OCI-LY3 (cell line): ENCODE results near the gene FNDC3A.

ENCODE experiments used
- H2AFZ ChIP-seq: fragments of 200-600, 300-600 bp; shearing (Covaris generic); 2 replicates; pipeline ENCODE4 v1.6.0; 2014; ENCODE audit warnings: antibody characterized with exemption, low read depth, low read length
- H3K27ac ChIP-seq: fragments of 200-600, 300-600 bp; sonication (generic); 2 replicates; pipeline ENCODE4 v1.5.1; 2014; ENCODE audit warnings: mild to moderate bottlenecking, low read length, moderate library complexity, mixed read lengths
- H3K27me3 ChIP-seq: fragments of 200-600, 300-600 bp; sonication (generic); 2 replicates; pipeline ENCODE4 v1.6.1; 2014; ENCODE audit warnings: low read depth, low read length, mixed read lengths
- H3K36me3 ChIP-seq: fragments of 200-600, 300-600 bp; sonication (generic); replicated peaks from 2 replicates; pipeline ENCODE3; 2014; ENCODE audit warnings: low read depth, low read length, mixed read lengths
- H3K4me1 ChIP-seq: fragments of 300-600, 200-600 bp; sonication (generic); 2 replicates; pipeline ENCODE4 v1.6.1; 2014; ENCODE audit warnings: low read length, mixed read lengths
- H3K4me2 ChIP-seq: fragments of 200-600, 300-600 bp; sonication (generic); 2 replicates; pipeline ENCODE4 v1.6.1; 2014; ENCODE audit warnings: low read length, mixed read lengths
- H3K4me3 ChIP-seq: fragments of 300-600, 200-600 bp; sonication (generic); 2 replicates; pipeline ENCODE4 v1.5.1; 2014; ENCODE audit warnings: antibody characterized with exemption, mild to moderate bottlenecking, low read length, moderate library complexity
- H3K79me2 ChIP-seq: fragments of 300-600, 200-600 bp; shearing (Covaris generic); 2 replicates; pipeline ENCODE4 v1.6.1; 2014; ENCODE audit warnings: mild to moderate bottlenecking, low read length, mixed read lengths
- H3K9ac ChIP-seq: fragments of 300-600, 200-600 bp; shearing (Covaris generic); 2 replicates; pipeline ENCODE4 v1.6.0; 2014; ENCODE audit warnings: mild to moderate bottlenecking, low read length, moderate library complexity
- H3K9me3 ChIP-seq: fragments of 200-600, 300-600 bp; shearing (Covaris generic); 2 replicates; pipeline ENCODE4 v1.6.1; 2014; ENCODE audit warnings: low read length, mixed read lengths; ENCODE audit not compliant: insufficient read depth
- H4K20me1 ChIP-seq: fragments of 200-600, 300-600 bp; sonication (generic); 2 replicates; pipeline ENCODE4 v1.6.1; 2016; ENCODE audit warnings: low read length, mixed read lengths; ENCODE audit not compliant: insufficient read depth
- EZH2phosphoT487 ChIP-seq: fragments of 200-600 bp; shearing (Covaris generic); IDR thresholded peaks from 2 replicates; pipeline ENCODE4 v1.6.1; 2018; ENCODE audit warnings: antibody characterized with exemption, mixed run types, low read depth
- TF ChIP-seq, protein P1 (sequence below): fragments of 200-600, 300-600 bp; sonication (generic); IDR thresholded peaks from 2 replicates; pipeline ENCODE4 v1.5.1; 2014; ENCODE audit warnings: antibody characterized with exemption, low read length, low read depth

The FNDC3A gene

DNA sequence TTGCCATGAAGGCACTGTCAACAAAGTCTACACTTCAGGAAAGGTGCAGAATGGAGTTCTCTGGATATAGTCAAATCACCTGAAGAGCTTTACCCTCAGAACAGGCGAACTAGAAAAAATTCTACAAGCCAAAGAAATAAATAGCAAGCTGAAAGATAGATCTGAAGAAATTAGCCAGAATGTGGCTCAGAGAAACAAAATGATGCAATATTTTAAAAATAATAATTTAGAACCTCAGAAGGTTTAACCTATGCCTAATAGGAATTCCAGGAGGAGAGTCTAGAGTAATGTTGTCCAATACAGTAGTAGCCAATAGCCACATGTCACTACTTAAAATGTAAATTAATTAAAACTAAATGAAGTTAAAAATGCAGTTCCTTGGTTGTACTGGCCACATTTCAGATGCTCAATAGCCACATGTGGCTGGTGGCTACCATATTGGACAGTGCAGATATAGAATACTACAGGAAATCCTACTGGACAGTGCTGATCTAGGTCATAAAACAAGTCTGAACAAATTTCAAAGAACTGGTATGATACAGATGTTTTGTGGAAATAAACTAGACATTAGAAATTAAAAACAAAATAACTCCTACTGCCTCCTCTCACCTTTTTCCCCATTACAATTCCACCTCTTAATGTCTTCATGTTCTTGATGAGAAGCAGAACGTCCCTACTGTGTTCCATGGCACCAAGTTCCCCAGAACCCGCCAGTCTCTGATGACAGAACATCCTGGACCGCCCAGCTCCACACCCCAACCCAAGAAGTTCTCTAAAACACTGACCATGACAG is 271.3 kb downstream of the FNDC3A start:
- TF ChIP-seq, protein P1, sequence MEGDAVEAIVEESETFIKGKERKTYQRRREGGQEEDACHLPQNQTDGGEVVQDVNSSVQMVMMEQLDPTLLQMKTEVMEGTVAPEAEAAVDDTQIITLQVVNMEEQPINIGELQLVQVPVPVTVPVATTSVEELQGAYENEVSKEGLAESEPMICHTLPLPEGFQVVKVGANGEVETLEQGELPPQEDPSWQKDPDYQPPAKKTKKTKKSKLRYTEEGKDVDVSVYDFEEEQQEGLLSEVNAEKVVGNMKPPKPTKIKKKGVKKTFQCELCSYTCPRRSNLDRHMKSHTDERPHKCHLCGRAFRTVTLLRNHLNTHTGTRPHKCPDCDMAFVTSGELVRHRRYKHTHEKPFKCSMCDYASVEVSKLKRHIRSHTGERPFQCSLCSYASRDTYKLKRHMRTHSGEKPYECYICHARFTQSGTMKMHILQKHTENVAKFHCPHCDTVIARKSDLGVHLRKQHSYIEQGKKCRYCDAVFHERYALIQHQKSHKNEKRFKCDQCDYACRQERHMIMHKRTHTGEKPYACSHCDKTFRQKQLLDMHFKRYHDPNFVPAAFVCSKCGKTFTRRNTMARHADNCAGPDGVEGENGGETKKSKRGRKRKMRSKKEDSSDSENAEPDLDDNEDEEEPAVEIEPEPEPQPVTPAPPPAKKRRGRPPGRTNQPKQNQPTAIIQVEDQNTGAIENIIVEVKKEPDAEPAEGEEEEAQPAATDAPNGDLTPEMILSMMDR = no peak
- no peak for TF ChIP-seq EZH2phosphoT487

DNA sequence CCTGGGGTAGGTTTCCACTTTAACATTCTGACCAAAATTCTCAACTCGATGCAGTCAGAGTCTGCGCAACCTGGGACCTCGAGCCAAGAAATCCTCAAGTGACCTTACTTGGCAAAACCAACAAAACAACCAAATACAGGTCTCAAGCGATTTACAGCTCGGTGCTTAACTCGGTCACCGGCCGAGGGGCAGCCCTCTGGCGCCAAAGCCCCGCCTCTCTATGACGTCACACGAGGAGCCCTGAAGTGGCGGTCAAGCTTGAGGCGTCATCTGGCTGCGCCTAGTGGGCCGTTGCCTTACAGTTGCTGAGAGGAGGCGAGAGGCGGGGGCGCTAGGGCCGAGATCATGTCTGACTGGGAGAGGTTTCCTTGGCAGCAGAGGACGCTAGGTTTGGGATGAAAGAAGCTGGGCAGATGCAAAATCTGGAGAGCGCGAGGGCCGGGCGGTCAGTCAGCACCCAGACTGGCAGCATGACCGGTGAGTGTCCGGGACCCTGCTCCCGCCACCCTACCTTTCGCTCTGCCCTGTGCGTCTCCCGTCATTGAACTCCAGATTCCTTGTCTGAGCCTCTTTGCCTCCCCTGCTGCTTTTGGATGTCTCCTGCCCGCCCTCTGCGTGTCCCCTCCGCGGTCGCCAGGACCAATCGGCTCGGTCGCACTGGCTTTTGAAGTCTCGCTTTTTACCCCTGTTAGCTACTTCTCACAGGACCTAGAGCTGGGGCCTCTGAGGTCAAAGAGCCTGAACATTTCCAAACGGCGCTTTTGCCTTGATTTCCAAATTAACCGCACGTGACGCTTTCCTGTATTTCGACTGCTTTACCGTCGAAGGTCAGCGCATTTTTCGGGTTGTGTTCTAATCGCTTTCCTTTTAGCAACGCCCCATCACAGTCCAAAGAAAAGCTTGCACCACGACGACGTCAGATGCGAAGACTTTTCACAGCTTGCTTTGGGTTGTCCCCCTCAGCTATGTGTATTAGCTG is 272.2 kb downstream of the FNDC3A start, which contains the start of gene CDADC1:
CDADC1 (plus strand) TSS at position 283 of the 979 bp plus-strand sequence; CDS start at position 396, 113 bp downstream.
- Histone ChIP-seq H2AFZ (peak within 1 kb of the TSS; percentile 98), H3K27me3 (peaks cover 16% of the 10 kb centered on the region), H3K4me3 (peak within 1 kb of the TSS; percentile 92), H3K79me2 (peaks cover 9% of the 10 kb centered on the region; the same call in 1 of the 2 replicates), H3K27ac (0 out of 2 replicates have a peak within 1 kb of the TSS, but pooled peaks have one; percentile 7), H3K9me3 (no peaks in the 10 kb centered on the region), H3K9ac (peak within 1 kb of the TSS; percentile 86), H3K4me1 (peaks cover 9% of the 10 kb centered on the region; the same call in 1 of the 2 replicates), H3K4me2 (peak within 1 kb of the TSS; percentile 88), H3K36me3 (no peaks in the 10 kb centered on the region), H4K20me1 (no peaks in the 10 kb centered on the region)
- TF ChIP-seq EZH2phosphoT487 = no peak
- TF ChIP-seq, protein P1 = no peak

More for the DNA sequence above, 271.3 kb downstream of the FNDC3A start:
- Histone ChIP-seq H3K27ac (no peak overlapping the region), H2AFZ (peak overlapping the region; percentile 98), H3K36me3 (no peaks in the 10 kb centered on the region), H3K4me1 (peaks cover 9% of the 10 kb centered on the region; the same call in 1 of the 2 replicates), H3K9me3 (no peaks in the 10 kb centered on the region), H3K9ac (peak overlapping the region; percentile 86), H3K4me2 (peak overlapping the region; percentile 88), H3K4me3 (peak overlapping the region; percentile 92), H3K27me3 (peaks cover 19% of the 10 kb centered on the region), H3K79me2 (peaks cover 9% of the 10 kb centered on the region; the same call in 1 of the 2 replicates), H4K20me1 (no peaks in the 10 kb centered on the region)

GRCh38 chr13:49248622-49249002 is 272.9 kb downstream of the FNDC3A start:
- no peaks in the 10 kb centered on the region for H3K36me3 ChIP-seq
- H3K27me3 ChIP-seq = peaks cover 9% of the 10 kb centered on the region
- TF ChIP-seq EZH2phosphoT487 = no peak
- TF ChIP-seq, protein P1 = peak; percentile 33; the same call in 1 of the 2 replicates
- H2AFZ ChIP-seq = peak overlapping the region; percentile 98; the same call in 1 of the 2 replicates
- H3K4me3 ChIP-seq = peak overlapping the region; percentile 92
- peak overlapping the region; percentile 88 for H3K4me2 ChIP-seq
- H3K79me2 ChIP-seq = peaks cover 9% of the 10 kb centered on the region; the same call in 1 of the 2 replicates
- peak overlapping the region; percentile 86 for H3K9ac ChIP-seq
- H4K20me1 ChIP-seq = no peaks in the 10 kb centered on the region
- no peak overlapping the region for H3K27ac ChIP-seq
- peaks cover 9% of the 10 kb centered on the region; the same call in 1 of the 2 replicates for H3K4me1 ChIP-seq
- H3K9me3 ChIP-seq = no peaks in the 10 kb centered on the region
